ENCODE results near the gene MYO5B.

The MYO5B gene

DNA sequence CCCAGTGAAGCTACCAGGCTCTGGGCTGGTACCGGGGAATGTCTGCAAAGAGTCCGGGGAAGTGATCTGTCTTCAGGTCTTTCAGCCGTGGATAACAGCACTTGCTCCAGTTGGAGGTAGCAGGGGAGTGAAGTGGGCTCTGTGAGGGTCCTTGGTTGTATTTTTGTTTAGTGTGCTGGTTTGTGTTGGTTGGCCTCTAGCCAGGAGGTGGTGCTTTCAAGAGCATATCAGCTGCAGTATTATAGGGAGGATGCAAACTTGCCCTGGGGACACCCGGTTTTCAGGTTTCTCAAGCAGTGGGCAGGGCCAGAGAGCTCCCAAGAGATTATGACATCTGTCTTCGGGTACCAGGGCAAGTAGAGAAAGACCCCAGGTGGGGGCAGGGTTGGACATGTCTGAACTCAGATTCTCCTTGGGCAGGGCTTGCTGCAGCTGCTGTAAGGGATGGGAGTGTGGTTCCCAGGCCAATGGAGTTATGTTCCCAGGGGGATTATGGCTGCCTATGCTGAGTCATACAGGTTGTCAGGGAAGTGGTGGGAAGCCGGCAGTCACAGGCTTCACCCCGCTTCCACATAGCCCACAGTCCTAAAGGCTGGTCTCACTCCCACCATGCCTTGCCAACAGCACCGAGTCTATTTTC, 416.0 kb downstream of the MYO5B start:
- Histone ChIP-seq H3K4me2 (ENCODE audit: low read length) (no peak overlapping the region), H3K27me3 (ENCODE audit: control insufficient read depth, low read length) (no peaks in the 10 kb centered on the region), H3K4me3 (ENCODE audit: low read length) (no peak overlapping the region), H3K27ac (ENCODE audit: low read depth, low read length) (no peak overlapping the region), H4K20me1 (ENCODE audit: control insufficient read depth, insufficient read depth, low read depth, low read length) (no peaks in the 10 kb centered on the region), H3K9me2 (replicated peaks; ENCODE audit: control insufficient read depth, low read length) (no peaks in the 10 kb centered on the region), H3K79me2 (ENCODE audit: control insufficient read depth, low read length) (no peaks in the 10 kb centered on the region), H3F3A (ENCODE audit: control insufficient read depth, insufficient read depth) (no peaks in the 10 kb centered on the region), H3K9me3 (ENCODE audit: control insufficient read depth, insufficient read depth, low read length) (no peaks in the 10 kb centered on the region), H3K4me1 (ENCODE audit: control insufficient read depth, low read length) (no peaks in the 10 kb centered on the region), H3K36me3 (ENCODE audit: control insufficient read depth, low read length) (peaks cover 11% of the 10 kb centered on the region)
- TF ChIP-seq CTCF (IDR thresholded peaks at IDR 0.05; ENCODE audit: low read depth, low read length, poor library complexity, severe bottlenecking) (no peak), EZH2phosphoT487 (IDR thresholded peaks at IDR 0.05; ENCODE audit: borderline replicate concordance, low read length) (no peak)

Data from DOHH2 (cell line).